Activated CD4-positive, alpha-beta T cell treated with anti-CD3 and anti-CD28 coated beads for 24 hours (primary cell): ENCODE results near the gene BMP5.
"Not testable (repeated sequence)": the region's sequence is repeated elsewhere in the genome, so short reads cannot be mapped to it uniquely, and the experiment has no call there.

ENCODE experiments used
- DNase-seq, 2 donors: peaks; one replicate each; pipeline ENCODE4 v3.0.0-alpha.2; 2020; ENCODE audit warnings: low read depth in 2 of 2

BMP5 gene

DNA sequence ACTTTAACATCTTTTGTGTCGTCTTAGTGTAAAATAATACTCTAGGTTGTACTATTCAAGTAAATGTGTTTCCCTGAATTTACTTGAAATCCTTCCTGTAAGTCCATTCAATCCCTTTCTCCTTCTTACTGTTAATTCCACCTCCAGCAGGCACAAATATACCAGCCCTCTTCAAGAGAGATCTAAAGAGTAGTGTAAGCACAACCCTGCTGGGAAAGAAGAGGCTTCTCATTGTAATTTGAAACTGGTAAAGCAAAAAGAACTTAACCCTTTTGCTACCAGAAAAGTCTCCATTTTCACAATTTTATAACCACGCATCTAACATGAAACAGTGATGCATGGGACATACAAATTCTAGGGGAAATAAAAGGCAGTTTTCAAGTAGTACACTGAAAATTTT lies at the start of gene BMP5:
Gene BMP5 (minus strand): TSS at position 191 of the 400 bp plus-strand sequence. CDS start 725 bp downstream, outside the sequence.
- no peak for DNase-seq

DNA sequence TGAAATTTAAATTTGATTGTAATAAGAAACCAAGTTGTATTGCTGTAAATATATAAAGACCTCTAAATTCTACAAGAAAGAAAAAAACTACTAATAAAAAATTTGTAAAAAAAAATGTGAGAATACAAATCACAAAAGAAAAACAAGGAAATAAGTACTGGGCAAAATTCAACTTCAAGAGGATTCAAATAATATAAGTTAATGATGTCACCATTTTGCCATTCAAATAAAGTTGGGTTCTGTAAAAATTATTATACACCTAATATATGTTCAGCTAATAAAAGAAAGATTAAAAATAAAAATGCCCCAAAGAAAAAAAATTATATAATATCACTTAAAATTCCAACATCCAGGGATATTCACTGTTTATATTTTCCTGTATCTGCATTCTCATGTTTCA lies 47.0 kb upstream of the BMP5 start:
- no peak for DNase-seq

DNA sequence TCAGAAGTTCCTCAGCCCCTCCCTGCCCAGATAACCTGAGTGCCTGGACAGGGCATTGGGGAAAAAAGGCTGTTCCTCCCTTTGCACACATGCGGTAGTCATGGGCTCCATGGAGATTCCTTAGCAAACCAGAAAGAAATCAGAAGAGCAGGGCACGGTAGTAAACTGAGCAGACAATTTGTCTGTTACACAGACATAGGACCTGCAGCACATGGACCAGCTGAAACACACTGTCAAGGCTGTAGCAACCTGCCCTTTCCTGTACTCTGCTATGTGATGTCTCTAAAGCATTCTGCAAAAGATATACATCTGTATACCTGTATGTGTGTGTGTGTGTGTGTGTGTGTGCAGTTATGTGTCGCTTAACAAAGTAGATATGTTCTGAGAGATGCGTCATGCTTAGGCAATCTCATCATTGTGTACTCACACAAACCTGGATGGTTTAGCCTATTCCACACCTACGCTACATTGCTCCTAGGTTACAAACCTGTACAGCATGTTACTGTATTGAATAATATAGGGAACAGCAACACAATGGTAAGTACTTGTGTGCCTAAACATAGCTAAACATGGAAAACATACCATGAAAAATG lies 44.4 kb upstream of the BMP5 start:
- no peak for DNase-seq

DNA sequence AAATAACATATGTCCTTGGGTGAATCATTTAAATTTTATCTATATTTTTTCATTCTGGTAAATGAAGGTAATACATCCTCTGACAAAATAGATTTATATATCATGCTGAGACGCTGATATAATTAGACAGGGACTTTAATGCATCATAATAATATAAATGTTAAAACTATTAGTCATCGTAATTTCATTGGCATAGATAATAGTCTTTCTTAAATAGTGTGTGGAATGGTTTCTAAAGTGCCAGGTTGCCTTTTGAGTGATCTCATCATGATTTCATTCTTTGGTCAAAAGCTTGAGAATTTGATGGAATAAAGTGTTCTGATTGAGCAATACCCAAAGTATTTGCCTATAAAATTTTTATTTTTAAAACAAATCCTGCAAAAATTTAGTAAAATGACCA lies 43.2 kb upstream of the BMP5 start:
- no peak for DNase-seq

DNA sequence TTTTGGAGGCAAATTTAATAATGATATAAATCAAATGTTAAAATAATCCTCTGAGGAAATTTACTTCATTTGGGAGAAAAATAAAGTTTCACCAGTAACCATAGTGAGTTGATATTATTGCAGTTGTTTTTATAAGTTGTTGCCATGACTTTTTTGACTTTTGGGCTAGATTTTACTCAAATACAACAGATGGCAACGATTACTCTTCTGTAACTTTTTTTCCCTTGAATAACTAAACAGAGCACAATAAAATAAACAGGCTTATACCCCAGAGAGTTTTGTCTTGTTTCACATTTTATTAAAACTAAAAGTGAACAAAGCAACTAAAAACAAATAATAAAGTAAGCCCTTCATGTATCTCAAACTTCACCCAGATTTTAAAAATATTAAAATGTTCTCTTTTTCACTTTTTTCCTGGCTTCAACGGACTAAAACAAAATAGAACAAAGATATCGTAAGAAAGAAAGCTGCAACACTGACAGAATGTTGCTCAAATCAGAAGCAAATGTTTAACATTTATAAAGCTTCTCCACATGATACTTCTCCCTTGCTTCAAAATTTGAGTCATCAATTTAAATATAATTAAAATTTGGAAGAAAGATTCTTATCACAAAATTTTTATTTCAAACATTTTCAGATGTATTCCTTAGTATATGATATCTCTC lies 42.5 kb upstream of the BMP5 start:
- no peak for DNase-seq

DNA sequence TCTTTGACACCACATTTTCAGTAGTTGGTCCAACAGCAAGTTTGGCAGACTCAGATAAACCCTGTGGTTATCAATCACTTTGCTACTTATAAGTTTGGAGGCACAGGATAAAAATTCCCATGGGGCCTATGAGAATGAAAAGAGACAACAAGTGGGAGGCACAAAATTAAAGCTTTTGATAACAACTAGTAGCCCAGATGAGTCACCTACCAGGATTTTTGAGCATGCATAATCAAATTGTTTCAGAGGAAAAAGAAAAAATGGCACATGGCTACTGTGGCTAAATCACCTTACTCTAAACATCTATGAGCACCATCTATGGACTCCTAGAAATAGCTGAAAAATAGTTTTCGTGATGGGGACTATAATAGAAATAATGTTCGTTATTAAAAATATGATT lies 40.8 kb upstream of the BMP5 start:
- no peak for DNase-seq

DNA sequence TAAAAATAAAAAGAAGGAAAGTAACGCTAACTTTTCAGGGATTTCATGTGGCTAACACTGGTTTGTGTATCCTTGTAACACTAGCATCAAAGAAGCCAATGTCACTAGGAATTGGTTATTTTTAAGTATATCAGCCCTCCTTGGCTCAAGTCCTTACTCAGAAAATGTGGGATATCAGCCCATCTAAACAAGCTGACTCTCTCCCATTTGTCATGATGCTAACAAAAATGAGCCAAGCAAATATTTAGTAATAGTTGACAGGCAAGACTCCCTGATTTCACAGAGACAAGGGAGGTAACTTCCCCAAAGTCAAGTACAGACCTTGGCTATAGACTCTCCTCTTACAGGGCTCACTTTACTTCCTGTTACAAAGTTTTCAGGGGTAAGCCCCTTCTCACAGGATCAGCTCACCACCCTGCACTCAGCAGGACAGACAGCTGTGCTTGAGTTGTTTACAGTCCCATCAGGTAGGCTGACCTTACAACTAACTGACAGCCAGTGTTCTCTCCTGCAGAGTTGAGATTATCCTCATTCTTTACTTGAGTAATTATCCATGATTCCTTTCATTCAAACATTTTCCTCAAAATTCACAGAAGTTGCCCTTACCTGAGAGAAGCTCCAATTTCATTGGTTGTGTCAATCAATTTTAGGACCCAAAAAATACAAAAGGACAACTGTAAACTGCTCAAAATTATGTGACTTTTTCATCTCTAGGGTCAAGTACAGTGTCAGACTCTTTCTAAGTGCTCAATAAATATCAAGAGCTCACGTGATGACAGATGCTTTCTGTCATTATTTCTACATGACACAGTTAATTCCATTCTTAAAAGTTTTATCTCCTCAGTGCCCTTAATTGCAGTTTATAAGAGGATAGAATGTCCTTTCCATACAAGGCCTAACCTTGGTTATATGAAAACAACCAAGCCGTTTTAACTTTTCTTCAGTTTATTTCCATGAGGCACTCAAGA lies 38.1 kb upstream of the BMP5 start:
- no peak for DNase-seq

DNA sequence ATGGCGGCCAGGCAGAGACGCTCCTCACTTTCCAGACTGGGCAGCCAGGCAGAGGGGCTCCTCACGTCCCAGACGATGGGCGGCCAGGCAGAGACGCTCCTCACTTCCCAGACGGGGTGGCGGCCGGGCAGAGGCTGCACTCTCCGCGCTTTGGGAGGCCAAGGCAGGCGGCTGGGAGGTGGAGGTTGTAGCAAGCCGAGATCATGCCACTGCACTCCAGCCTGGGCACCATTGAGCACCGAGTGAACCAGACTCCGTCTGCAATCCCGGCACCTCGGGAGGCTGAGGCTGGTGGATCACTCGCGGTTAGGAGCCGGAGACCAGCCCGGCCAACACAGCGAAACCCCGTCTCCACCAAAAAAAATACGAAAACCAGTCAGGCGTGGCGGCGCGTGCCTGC lies 35.1 kb upstream of the BMP5 start:
- not testable (repeated sequence) for DNase-seq

DNA sequence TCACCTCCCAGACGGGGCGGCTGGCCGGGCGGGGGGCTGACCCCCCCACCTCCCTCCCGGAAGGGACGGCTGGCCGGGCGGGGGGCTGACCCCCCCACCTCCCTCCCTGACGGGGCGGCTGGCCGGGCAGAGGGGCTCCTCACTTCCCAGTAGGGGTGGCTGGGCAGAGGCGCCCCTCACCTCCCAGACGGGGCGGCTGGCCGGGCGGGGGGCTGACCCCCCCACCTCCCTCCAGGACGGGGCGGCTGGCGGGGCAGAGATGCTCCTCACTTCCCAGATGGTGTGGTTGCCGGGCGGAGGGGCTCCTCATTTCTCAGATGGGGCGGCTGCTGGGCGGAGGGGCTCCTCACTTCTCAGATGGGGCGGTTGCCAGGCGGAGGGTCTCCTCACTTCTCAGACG lies 34.5 kb upstream of the BMP5 start:
- not testable (repeated sequence) for DNase-seq

DNA sequence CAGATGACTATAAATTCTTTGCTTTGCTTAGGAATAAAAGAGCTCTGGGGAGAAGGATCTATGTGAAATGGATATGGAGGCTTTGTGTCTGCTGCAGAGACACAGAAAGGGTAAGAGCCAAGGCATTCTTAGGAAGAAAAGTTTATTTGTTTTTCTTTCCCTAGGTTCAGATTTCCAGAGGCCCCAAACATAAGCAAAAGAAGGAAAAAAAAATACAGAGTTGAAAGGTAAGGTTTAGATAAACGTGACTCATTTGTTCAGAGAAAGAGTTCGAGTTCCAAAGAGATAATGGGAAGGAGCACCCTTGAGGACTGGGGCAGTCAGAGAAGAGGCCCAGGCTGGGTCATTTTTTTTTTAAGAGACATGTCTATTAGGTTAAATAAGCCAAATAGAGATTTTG lies 27.4 kb upstream of the BMP5 start:
- no peak for DNase-seq

DNA sequence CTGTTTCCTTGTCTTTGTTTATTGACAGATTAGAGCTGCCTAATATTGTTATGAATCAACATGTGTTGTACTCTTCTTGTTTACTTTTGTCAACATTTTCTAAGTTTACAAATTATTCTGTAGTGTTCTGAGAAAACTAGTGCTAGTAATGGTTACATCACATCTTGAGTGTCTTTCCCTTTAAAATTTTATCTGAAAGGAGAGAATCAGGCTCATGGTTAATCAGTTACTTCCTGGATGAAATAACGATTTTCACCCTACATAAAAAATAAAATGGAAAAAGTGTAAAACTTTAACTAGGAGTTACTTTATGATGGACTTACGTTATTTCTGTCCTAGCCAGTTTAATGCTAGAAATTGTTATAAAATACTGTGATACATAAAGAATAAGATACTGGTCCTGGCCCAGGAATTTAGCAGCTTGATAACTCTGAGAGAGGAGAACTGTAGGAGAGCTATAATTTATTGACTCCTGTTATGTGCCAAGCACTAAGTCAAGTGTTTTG lies 26.4 kb upstream of the BMP5 start:
- DNase-seq = no peak

DNA sequence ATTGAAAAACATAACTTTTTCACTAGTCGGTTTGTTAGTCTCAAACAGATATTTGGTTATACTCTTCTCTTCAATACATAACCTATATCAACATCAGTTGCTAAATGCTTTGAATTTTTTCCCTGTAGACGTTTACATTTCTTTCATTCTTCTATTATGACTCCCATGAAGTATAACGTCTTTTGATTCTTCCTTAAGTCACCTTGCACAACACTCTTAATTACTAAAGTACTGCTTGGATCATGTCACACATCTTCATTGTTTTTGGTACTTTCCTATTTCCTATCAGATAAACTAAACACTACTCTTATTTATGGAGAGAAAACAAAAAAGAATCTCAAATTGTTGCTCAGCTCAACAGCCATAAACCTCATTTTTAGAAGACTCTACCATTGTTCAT lies 23.0 kb upstream of the BMP5 start:
- DNase-seq = no peak

DNA sequence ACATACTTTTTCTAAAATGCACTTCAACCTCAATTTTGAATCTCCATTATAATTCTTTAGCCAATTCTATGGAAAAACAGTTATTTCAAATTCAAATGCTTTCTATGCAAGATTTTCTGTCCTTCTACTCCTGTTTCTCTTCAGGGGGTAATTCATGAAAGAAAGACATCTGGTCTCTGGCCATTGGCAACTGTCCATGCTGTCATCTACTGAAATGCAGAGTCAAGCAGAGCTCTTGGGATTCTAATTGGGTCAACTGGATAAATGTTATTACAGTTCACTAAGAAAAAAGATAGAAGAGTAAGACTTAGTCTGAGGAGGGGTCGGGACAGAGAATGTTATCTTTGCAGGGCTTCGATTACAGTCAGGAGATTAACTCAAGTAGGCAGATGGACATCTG lies 22.0 kb upstream of the BMP5 start:
- DNase-seq = no peak

DNA sequence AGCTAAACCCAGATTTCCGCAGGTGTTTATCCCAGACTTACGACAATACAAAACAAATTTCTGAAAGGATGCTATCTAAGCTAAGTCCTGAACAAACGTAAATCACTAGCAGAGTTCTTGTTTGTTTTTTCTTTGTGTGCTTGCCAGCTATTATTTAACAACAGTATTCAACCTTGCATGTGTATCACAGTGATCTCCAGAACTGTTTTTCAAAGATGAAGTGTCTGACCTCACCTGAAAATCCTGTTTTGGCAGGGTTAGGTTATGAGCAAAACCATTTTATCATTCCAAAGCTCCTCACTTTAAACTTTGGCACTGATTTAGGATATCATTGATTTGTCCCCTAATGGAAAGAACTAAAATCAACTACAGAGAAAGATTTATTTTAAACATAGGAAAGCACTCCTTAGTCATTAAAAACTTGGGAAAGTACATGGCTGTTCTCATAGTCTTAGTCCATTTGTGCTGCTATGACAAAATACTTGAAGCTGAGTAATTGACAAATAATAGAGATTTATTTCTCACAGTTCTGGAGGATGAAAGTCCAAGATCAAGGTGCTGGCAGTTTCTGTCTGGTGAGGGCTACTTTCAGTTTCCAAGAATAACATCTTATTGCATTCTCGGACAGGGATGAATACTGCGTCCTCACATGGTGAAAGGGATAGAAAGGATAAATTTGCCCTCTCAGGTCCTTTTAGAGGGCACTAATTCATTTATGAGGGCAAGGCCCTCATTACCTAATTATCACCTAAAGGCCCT lies 20.8 kb upstream of the BMP5 start:
- no peak for DNase-seq

DNA sequence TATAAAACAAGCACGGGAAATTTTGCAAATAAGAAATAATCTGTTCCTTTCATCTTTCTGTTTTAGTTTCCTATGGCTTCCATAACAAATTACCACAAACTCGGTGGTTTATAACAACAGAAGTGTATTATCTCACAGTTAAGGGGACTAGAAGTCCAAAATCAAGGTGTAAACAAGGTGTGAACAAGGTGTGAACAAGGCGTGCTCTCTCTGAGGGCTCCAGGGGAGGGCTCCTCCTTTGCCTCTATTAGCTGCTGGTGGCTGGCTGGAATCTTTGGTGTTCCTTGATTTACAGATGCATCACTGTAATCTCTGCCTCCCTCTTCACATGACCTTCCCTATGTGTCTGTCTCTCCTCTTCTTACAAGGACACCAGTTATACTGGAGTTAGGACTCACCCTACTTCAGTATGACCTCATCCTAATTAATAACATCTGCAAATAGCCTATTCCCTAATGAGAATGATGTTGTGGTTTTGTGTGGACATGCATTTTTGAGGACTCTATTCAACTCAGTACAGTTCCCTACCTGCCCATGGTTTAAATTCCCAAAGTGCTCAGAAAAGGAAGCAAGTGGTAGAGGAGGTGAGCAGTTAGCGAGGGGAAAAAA lies 17.5 kb upstream of the BMP5 start:
- no peak for DNase-seq

DNA sequence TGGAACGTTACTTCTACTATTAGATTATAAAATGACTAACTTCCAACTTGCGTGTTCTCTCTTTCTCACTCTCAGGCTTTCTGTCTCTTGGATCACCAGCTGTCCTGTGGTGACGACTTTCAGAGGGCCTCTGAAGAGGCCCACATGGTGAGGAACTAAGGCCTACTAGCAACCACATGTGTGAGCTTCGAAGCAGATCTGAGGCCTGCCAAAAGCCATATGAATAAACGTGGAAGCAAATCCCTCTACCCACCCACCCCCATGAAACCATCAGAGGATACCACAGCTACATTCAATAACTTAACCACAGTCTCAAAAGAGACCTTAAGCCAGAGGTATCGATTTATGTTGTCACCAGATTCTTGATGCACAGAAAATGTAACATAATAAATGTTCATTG lies 13.5 kb upstream of the BMP5 start:
- no peak for DNase-seq

DNA sequence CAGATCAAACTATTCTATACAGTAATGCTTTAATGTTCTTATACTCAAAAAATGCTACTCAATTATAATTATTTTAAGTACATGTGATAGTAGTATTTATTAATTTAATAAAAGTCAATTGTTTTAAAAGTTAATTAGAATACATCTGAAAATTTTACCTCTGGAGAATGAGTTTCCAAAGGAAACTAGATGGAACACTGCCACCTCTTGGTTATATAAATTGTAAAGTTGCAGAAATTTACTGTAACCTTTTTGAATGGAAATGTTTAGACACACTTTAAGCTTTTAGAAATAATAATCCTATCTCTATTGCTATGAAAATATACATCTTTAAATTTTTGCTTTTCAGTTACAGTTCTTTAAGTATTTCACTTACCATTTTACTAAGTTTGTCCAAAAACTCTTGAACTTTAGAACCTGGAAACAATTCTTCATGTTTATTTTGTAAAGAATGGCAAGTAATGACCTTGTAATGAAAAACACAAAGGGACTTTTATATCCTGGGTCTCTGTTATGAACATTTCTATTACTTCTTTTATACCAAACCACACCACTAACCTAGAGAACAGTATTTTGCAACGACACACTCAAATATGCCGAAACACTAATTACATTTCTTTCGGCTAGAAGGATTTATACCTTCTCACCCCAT lies 10.9 kb upstream of the BMP5 start:
- no peak for DNase-seq

DNA sequence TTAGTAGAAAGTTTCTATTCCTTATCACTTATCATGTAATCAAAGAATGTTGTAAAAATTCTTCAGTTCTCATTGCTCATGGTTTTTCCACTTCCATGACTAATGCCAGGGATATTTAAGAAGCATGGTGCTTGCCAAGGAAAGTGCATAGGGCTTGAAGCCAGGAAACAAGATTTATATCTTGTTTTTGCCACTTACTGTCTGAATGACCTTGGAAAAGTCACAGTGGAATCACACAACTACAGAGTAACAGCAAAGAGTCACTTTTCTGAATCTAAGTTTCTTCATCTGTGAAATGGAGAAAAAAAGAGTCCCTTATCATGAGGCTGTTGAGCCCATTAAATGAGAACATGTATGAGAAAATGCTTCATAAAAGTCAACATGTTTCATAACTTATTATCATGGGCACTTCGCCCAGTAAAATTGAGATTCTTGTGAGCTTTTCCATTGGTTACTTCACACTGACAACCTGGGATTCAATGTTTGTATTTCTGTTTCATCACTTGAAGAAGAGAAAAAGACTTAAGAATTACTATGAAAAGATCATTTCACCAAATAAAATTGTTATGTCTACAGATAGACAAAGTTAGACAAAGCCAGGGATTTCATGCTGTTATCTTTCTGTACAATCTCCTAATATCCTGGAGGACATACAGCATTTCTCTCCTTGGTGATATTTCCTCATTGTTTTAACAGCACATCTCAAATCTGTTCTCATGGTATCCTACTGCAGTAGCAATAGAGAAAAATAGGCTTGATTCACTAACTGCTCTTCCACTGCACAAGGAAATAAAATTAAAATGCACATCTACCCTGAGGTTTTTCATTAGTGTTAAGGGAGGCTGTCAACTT lies 7.6 kb upstream of the BMP5 start:
- DNase-seq = no peak

DNA sequence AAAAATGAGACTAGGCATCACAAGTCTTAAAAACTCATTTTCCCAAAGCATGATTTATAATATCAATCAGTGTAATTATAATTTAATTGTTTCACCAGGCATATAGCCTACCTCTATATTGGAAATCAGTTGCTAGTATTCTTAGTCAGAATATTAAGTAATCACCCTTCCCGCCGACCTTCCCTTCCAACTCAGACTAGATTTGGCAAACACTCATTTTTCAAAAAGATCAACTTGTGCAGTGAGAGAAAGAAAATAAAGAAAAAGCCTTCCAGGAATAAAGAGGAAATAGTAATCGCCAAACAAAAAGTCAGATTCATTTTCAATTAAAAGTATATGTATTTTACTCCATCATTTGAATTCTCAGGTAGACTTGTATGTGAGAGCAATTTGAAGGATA lies 1.9 kb upstream of the BMP5 start:
- no peak for DNase-seq

DNA sequence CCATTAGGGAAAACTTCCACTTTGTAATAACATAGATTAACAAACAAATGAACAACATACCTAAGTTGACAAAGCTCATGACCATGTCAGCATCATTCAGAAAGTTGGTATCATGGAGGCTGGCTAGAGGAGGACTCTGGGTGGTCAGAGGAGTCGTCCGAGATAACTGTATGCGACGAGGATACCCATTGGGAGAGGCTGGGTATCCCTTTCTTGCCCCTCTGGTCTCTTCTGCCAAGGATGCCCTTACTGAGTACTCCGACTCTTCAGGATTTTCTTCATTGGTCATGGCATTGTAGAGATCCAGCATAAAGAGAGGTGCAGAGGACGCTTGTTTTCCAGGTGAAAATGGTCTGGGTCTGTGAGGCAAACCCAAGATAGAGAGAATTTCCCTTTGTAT lies 1.1 kb downstream of the BMP5 start:
- no peak for DNase-seq
